Activated T-helper 1 cell treated with anti-CD3 and anti-CD28 coated beads, Interleukin-2, amount 50 U/mL, for 16 hours (primary cell): ENCODE data around the gene SMIM10.
A peak's percentile ranks its signal among the peaks of the same experiment; 100 is the strongest.
"Not testable (repeated sequence)": the region's sequence is repeated elsewhere in the genome, so short reads cannot be mapped to it uniquely, and the experiment has no call there.

Experiments used
- DNase-seq, 2 donors: peaks; one replicate each; pipeline ENCODE4 v3.0.0-alpha.2; 2020; ENCODE audit warnings: low read depth in 1 of 2, low spot score in 1 of 2

The SMIM10 gene

DNA sequence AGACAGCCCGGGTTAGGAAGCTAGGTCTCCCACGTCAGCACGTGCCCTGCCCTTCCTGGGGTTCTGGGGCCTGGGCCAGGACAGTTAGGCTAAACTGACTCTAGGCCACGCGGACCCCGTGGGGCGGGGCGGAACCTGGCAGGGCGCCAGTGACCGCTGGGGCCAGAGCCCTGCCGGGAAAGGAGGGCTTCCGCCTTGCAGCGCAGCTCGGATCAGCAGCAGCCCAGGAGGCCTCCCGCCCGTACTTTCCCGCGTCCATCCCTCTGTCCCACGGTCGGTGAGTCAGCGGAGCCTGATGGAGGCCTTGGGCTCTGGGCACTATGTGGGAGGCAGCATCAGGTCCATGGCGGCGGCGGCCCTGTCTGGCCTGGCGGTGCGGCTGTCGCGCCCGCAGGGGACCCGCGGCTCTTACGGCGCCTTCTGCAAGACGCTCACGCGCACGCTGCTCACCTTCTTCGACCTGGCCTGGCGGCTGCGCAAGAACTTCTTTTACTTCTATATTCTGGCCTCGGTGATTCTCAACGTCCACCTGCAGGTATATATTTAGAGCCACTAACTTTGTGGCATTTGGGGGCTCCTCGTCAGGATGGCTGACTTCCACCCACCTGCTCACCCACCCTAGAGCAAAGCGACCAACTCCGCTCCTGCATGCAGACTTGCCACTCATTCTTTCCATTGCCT lies at the start of gene SMIM10:
TSS of gene SMIM10 (plus strand) at position 191 of the 681 bp plus-strand sequence. CDS start at position 296, 105 bp downstream.
- DNase-seq = no peak

- not testable (repeated sequence) for DNase-seq
Measured at GRCh38 chrX:134946364-134946763, 44.4 kb upstream of the SMIM10 start.

DNA sequence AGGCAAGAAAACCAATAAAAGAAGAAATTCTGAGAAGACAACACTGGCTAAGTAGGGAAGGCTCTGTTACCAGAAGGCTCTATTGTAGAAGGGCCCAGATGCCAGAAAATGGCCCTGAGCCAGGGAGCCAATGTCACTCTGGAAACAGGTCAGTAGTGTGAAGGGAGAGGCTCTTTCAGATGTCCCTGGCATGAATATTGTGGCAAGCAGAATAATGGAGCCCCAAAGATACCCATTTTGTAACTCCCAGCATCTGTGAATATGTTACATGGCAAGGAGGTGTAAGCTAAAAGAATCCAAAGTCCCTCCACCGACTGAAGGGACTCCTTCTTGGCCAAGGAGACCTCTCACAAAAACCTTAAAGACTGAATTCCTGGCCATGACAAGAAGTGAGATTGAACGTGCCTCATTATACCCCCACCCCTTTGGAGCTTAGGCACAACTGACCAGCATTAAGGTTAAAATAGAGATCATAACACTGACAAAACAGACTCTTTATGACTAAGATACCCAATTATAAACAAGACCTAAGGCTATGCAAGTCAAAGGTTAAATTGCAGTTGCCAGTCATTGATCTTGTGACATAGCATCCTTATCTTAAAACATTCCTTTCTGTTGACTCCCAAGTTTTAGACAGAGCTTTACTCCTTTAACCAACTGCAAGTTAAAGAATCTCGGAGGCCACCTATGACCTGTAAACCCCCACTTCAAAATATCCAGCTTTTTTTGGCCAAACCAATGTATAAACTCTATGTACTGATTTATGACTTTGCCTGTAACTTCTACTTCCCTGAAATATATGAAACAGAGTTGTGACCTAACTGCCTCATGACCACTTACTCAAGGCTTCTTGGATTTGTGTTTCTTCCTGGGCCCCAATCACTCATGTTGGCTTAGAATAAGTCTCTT lies 42.2 kb upstream of the SMIM10 start:
- no peak for DNase-seq

GRCh38 chrX:134949271-134949670 lies 41.5 kb upstream of the SMIM10 start:
- DNase-seq = no peak

DNA sequence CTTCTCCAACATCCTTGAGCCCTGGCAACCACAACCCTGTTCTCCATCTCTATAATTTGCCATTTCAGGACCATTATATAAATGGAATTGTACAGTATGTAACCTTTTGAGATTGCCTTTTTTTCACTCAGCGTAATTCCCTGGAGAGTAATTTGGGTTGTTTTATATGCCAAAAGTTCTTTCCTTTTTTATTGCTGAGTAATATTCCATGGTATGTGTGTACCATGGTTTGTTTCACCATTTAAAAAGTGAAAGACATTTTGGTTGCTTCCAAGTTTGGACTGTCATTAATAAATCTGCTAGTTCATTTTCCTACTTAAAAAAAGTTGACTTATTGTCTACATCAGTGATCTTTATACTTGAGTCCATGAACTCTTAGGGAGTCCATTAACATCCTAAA lies 33.0 kb upstream of the SMIM10 start:
- DNase-seq = no peak

DNA sequence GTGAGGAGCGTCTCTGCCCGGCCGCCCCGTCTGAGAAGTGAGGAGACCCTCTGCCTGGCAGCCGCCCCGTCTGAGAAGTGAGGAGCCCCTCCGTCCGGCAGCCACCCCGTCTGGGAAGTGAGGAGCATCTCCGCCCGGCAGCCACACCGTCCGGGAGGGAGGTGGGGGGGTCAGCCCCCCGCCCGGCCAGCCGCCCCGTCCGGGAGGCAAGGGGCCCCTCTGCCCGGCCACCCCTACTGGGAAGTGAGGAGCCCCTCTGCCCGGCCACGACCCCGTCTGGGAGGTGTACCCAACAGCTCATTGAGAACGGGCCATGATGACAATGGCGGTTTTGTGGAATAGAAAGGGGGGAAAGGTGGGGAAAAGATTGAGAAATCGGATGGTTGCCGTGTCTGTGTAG lies 30.4 kb upstream of the SMIM10 start:
- not testable (repeated sequence) for DNase-seq

DNA sequence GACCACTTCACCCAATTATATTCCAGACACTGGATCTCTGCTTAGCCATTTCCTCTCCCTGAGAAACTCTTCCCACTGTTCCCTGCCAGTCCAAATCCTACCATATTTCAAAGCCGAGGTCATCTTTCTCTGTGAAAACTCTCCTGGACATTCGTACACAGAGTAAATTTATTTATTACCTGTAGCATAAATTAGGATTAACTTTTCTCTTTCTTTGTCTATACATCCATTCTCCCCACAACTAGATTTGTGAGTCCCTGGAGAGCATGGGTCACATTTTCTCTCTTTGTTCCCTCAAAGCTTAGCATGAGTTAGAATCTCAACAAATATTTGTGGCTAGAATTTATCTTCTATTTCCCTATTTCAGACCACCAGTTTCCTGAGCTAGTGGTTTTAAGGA lies 27.8 kb upstream of the SMIM10 start:
- no peak for DNase-seq

GRCh38 chrX:134969726-134970125 lies 21.1 kb upstream of the SMIM10 start:
- DNase-seq = no peak

GRCh38 chrX:134971926-134972325 lies 18.9 kb upstream of the SMIM10 start:
- DNase-seq = no peak

GRCh38 chrX:134975516-134975915 lies 15.3 kb upstream of the SMIM10 start:
- no peak for DNase-seq

GRCh38 chrX:134981910-134982309 lies 8.9 kb upstream of the SMIM10 start:
- no peak for DNase-seq

GRCh38 chrX:134982748-134983147 lies 8.0 kb upstream of the SMIM10 start:
- no peak for DNase-seq

- DNase-seq = no peak
Measured at GRCh38 chrX:134985479-134985878, 5.3 kb upstream of the SMIM10 start.

DNA sequence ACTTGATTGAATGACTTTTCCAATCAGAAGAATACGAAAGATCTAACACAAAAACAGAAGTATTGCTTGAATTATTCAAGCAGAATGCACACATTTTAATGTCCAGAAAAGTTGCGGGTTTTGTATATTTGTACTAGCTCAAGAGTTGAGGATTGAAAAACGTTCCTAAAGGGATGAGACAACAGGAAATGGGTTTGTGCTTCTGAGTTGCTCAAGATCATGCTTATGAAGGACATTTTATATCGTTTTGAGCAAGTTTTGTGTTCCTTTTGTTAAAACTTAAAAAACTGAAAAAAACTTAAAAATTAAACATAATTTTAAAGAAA lies 353 bp upstream of the SMIM10 start:
- no peak for DNase-seq

GRCh38 chrX:134997646-134998045 lies 6.9 kb downstream of the SMIM10 start:
- no peak for DNase-seq

DNA sequence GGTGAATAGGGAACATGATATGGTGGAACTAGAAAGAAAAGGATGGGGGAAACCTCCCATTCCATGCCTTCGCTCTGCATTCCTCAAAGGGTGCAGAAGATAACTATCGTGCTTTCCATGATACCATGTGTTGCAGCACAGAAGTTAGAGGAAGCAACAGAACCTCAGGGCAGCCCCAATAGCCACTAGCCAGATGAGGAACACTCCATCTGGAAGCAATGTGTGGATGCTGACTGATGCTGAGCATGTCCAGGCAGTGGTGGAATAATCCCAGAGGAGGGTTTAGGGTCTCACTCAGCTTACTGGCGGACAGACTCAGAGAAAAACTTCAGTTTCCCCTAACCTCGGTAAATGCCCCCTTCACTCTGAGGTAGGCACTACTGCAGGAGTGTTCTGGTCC lies 7.5 kb downstream of the SMIM10 start:
- no peak for DNase-seq

GRCh38 chrX:134999469-134999868 lies 8.7 kb downstream of the SMIM10 start:
- no peak for DNase-seq

- DNase-seq = no peak
Measured at GRCh38 chrX:135000516-135000915, 9.7 kb downstream of the SMIM10 start.

- peak; percentile 64 to 78 for DNase-seq
Measured at GRCh38 chrX:135003876-135004623, 13.3 kb downstream of the SMIM10 start.

DNA sequence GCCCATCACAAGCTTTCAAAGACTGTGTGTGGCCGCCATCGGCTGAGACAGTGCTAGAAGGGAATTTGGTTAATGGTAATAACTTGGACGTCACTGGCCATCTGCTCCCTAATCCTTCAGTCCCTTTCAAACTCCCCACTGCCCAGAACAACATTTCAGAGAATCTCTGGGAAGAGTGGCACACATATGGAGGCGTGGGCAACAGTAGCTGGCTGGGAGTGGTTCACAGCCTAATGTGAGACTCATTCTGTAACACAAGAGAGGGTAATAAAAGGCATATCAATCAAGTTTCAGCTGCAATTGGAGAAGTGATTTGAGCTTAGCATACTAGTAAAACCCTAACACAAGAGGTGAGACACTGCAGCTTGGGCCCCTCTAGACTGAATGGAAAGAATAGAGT lies 15.4 kb downstream of the SMIM10 start:
- DNase-seq = no peak

DNA sequence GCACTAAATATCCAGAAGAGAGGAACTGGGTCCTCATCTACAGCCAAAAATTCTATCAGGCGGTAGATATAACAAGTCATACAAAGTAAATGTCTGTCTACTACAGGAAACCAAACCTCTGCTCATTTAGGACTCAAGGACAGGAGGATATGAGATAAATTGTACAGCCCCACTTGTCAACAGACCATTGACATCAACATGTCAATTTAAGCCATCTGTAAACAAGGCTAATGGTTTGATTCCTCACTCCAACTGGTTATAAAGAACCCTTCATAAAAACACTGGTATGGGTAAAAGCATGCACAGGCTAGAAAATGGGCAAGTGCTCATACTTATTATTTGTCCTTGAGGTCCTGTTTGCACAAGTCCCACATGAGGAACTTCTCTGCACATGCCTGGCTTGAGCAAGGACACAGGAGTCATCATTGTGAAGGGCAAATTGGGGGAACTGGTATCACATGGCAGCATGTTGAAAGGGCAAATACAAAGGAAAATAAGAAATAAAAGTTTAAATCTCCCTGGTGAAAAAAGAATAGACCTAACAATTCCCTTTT lies 18.3 kb downstream of the SMIM10 start:
- no peak for DNase-seq

DNA sequence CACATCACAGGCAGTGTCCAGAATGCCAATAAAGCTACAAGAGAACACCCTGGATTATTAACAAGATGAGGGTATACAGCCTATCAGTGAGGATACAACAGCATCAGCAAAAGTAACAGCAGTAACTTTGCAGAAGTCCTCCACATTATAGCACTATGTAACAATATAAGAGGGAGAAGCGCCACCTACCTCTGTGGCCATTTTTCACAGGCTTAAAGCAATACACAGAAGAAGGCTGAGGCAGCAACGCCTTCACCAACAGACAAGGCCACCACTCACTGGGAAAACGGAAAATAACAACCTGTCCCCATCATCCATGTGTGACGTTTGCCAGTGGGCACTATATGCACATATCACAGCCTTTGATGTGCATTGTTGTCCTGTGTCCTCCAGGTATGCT lies 19.0 kb downstream of the SMIM10 start:
- no peak for DNase-seq
